ENCODE data around the gene KRTAP9-6.

DNA sequence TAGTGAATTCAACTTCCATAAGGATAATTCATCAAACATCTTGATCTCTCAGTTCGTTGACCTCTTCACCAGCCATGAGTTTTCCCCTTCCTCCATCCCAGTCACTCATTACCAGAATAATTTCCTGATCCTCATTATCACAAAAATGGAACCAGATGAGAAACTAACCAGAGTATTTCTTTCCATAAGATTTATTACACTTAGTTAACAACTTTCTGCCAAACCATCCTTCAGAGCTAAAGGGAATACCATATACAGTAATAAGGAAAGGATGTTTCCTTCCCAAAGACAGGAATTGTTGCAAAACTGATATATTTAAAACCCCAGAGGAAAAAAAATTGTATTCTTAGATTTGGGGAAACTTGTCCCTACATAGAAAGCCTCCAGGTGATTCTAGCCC is 28.8 kb downstream of the KRTAP9-6 start:
- TF ChIP-seq, protein P1, sequence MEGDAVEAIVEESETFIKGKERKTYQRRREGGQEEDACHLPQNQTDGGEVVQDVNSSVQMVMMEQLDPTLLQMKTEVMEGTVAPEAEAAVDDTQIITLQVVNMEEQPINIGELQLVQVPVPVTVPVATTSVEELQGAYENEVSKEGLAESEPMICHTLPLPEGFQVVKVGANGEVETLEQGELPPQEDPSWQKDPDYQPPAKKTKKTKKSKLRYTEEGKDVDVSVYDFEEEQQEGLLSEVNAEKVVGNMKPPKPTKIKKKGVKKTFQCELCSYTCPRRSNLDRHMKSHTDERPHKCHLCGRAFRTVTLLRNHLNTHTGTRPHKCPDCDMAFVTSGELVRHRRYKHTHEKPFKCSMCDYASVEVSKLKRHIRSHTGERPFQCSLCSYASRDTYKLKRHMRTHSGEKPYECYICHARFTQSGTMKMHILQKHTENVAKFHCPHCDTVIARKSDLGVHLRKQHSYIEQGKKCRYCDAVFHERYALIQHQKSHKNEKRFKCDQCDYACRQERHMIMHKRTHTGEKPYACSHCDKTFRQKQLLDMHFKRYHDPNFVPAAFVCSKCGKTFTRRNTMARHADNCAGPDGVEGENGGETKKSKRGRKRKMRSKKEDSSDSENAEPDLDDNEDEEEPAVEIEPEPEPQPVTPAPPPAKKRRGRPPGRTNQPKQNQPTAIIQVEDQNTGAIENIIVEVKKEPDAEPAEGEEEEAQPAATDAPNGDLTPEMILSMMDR (IDR thresholded peaks at IDR 0.05), result no peak
- no peak for TF ChIP-seq POLR2A (IDR thresholded peaks at IDR 0.05)

All from uterus (tissue), 2 donors.